ENCODE results near the gene CYLD.

The CYLD gene

DNA sequence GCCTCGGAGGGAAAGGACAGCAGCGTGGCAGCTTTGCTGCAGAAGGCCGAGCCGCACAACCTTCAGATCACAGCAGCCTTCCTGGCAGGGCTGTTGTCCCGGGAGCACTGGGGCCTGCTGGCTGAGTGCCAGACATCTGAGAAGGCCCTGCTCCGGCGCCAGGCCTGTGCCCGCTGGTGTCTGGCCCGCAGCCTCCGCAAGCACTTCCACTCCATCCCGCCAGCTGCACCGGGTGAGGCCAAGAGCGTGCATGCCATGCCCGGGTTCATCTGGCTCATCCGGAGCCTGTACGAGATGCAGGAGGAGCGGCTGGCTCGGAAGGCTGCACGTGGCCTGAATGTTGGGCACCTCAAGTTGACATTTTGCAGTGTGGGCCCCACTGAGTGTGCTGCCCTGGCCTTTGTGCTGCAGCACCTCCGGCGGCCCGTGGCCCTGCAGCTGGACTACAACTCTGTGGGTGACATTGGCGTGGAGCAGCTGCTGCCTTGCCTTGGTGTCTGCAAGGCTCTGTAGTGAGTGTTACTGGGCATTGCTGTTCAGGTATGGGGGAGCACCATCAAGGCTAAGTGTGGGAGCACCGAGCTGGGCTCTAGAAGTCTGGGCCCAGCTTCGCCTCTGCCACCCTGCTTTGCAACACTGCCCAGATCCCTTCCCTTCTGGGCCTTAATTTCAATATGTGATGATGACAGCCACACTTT is 29.9 kb upstream of the CYLD start:
- no peak for DNase-seq

DNA sequence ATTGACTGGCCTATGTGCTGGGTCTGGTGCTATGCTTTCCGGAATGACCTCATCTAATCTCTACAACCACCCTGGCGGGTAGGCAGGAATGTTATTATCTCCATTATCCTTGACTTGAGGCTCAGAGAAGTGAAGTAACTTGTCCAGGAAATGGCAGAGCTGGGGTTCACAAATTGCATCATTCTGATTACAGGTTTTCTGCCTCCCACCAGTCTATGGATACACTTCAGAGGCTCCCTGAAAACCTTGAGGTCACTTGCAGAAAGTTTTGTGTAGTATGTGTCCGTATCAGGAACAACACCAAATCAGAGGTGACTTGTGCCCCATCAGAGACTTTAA is 29.4 kb upstream of the CYLD start:
- no peak for DNase-seq

DNA sequence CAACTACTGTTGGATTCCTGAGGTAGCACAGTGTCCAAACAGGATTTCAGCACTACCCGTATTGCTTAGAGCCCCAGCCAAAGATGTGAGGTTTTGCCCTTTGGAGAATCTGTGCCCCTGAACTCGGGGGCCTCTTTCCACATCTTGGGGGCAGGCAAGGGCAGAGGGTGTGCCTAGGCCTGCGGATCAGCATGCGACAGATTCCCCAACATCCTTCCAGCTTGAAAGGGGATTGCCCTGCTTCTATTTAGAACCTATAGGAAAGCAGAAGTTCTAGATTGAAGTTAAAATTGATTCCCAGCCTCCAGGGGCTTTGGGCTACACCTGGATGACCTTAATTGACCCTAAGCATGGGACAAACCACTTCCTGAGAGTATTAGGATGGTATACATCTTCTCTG is 28.9 kb upstream of the CYLD start:
- DNase-seq = no peak

DNA sequence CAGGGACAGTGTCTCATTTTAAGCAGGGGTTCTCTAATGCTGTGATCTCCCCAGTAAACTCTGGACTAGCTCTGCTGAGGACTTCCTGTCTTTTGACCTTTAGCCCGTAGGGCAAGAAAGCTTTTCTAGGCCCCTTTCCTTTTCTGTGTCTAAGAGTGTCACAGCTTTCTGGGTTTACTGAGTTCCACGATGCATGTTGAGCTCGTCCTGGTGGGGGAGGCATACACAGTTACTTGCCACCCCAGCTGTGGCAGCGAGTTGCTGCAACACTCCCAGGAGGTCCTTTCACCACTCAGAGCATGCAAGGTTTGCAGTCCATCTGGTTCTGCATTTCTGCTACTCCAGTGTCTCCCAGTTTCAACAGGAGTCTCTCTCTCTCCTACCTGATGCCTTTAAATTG is 24.8 kb upstream of the CYLD start:
- no peak for DNase-seq

DNA sequence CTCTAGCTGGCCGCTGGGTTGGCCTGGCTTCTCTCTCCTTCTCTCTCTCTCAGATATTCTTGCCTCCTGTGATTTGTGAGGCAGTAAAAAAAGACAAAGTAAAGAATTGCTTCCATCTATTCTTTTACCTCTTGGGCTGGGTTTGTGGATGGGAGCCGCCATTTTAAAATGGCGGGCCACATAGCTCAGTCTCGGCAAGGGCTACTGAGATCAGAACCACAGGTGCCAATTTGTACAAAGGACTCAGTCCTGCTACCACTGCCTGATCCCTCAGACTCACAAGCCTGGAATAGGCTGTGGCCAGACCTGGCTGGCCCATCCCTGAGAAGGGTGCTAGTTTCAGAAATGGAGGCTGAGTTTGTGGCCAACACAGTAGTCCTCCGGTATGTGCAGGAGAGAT is 24.4 kb upstream of the CYLD start:
- no peak for DNase-seq

DNA sequence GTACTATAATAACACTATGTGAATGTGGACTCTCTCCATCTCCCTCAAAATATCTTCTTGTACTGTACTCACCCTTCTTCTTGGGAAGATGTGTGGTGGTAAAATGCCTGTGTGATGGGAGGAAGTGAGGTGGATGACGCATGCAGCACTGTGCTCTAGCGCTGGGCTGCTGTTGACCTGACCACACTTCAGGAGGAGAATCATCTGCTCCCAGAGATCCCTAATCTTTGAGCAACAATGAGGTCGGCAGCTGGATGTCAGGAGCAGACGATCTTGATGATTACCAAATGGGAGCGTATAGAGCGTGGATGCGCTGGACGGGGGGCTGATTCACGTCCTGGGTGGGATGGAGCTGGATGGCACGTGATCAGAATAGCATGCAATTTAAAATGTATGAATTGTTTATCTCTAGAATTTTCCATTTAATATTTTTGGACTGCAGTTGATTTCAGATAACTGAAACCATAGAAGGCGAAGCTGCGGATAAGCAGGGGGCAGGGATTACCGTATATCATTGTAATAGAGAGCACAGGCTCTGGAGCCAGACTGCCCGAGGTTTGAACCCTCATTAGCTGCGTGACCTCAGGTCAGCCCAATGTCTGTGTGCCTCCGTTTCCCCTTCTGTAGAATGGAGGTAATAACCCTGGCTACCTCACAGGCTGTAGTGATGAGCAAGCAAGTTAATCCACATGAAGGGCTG is 23.7 kb upstream of the CYLD start:
- no peak for DNase-seq

DNA sequence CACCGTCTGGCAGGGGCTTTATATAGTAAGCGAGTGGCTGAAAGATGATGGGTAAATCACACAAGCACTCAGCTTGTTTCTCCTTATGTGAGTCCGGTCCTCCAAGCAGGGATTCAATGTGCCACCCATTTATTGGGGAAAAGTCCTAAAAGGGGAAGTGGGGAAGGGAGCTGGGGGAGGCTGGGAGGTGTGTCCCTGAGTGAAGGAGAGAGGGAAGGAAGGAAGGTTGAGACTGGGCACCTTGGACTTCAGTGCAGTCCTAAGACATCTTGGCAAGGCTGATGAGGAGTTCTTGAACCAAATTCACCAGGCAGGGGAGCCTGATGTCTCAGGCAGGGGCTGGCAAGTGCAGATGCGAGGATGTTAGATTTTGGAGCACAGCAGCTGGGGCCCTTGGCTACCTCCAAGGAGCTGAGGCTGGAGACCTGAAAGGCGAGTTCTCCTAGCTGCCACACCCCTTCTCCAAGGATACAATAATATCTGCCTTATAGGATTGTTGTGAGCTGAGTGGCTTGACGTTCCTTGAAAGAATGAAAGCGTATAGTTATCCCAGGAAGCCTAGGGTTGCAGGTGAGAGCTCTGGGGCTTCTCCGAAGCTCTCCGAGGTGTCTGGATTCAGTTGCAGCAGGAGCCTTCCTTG is 23.0 kb upstream of the CYLD start:
- DNase-seq = no peak

DNA sequence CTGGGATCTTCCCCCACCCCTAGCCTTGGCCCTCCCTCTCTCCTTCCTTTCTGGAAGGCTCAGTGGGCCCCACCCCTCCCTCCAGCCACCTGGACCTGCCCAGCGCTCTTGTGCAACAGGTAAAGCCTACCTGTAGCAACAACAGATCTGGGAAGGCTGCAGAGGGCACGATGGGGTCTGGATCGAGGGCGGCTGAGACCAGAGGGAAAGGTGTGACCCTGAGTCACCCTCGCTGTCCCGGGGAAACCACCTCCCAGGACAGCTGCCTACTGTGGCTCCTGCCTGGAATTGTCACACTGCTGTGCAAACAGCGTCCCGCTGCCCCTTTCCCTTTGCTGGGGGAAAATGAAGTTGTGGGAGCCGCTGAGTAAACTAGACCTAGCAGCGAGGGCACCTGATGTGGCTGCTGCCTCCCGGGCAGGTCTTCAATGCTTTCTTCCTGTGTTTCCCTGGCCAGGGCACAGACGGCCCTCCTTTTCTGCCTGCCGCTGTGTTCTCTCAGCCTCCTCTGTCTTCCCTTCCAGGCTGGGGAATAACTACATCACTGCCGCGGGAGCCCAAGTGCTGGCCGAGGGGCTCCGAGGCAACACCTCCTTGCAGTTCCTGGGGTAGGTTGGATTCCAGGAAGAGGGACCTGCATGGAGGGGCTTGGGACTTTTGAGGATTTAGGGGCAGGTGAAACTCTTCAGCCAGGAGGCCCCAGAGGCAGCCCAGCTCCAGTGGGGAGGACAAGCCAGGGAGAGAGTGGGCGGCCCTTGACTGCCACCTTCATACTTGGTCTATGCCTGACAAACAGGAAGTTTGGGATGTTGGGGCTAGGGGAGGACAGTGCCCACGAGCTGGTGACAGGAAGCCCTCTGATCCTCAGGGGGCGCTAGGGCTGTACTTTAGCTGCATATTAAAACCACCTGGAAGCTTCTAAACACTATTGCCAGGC is 22.2 kb upstream of the CYLD start:
- DNase-seq = no peak

DNA sequence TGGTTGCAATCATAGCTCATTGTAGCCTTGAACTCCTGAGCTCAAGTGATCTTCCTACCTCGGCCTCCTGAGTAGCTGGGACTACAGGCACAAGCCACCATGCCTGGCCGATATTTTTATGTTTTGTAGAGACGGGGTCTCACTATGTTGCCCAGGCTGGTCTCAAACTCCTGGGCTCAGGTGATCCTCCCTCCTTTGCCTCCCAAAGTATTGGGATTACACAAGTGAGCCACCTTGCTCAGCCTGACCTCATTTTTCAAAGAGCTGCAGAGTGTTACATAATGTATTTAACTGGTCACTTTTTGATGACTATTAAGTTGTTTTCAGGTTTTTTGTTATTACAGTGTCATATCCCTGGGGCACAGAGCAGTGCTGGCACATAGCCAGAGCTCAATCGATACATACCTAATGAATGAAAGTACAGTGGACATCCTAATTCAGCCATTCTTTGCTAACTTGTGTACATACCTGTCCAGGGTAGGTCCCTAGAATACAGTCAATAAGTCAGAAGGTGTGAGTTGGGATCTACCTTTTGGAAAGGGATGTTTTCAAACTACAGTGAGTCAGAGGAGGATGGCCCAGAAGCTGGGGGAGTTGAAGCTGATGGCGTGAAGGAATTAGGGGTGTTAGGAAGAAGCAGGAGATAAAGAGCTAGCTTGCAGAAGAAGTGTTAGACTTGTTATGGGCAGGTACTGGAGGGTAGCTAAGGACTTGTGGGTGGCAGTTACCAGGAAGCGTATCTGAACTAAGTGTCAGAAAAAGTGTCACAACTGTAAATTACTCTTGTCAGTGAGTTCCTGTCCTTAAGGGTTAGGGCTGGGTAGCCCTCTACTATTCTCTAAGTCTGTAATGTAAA is 20.1 kb upstream of the CYLD start:
- DNase-seq = no peak

DNA sequence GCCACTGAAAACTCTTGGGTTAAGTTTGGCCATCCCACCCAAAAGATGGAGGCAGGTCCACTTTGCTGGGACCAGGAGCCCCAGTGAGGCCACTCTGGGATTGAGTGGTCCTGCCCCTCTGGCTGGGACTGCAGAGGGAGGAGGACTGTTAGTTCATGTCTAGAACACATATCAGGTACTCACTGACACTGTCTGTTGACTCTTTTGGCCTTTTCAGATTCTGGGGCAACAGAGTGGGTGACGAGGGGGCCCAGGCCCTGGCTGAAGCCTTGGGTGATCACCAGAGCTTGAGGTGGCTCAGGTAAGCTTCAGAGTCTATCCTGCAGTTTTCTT is 19.5 kb upstream of the CYLD start:
- no peak for DNase-seq

DNA sequence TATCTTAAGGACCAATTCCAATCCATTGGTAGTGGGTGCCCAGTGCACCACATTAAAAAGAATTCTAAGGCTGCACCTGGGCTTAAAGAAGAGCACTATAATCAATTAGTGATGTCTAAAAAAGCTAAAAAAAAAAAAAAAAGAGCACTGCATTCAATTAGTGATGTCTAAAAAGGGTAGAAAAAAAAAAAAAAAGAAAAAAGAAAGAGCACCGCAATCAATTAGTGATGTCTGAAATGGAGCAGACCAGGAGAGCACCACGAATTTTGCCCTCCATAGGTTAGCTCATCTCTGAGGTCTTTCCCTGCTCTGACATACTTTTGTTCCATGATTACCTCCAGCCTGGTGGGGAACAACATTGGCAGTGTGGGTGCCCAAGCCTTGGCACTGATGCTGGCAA is 18.9 kb upstream of the CYLD start:
- DNase-seq = no peak

DNA sequence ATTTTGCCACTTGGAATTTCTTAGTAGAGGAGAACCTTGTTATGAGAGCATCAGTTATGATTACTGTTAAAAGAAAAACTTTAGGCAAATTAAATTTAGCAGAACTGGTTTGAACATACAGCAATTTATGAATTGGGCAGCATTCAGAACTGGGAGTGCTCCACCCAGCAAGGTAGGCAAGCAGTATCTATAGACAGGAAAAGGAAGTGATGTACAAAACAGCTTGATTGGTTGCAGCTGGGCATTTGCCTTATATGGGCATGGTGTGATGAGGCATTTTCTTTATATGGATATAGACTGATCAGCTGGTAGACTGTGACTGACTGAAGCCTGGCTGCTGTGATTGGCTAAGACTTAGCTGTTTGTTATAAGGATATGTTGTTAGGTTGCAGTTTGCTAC is 17.6 kb upstream of the CYLD start:
- DNase-seq = no peak

DNA sequence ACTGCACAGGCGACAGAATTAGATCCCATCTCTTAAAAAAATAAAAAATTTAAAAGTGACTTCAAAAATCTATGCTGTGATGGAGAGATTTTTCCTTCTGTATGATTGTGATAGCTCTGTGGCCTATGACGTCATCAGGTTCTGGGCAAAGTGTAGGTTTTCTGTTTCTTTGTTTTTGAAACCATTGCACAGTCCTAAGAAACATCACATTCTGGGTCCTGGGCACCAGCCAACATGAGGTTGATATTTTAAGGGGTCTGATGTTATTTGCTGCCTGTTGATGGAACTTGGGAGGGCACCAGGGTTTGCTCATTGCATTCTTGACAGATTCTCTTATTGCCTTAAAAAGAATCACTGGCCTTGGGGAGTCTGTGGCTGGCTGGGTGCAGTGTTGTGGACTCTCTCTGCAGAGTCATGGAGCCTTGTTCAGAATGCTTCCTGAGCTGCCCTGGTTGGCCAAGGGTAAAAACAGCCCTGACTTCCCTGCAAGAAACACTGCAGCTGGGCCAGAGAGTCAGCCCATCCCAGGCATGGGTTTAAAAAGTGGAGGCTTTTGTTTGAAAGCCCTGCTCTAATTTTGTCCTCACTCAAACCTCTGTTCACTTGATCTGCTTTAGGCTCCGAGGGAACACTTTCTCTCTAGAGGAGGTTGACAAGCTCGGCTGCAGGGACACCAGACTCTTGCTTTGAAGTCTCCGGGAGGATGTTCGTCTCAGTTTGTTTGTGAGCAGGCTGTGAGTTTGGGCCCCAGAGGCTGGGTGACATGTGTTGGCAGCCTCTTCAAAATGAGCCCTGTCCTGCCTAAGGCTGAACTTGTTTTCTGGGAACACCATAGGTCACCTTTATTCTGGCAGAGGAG is 10.5 kb upstream of the CYLD start:
- no peak for DNase-seq

DNA sequence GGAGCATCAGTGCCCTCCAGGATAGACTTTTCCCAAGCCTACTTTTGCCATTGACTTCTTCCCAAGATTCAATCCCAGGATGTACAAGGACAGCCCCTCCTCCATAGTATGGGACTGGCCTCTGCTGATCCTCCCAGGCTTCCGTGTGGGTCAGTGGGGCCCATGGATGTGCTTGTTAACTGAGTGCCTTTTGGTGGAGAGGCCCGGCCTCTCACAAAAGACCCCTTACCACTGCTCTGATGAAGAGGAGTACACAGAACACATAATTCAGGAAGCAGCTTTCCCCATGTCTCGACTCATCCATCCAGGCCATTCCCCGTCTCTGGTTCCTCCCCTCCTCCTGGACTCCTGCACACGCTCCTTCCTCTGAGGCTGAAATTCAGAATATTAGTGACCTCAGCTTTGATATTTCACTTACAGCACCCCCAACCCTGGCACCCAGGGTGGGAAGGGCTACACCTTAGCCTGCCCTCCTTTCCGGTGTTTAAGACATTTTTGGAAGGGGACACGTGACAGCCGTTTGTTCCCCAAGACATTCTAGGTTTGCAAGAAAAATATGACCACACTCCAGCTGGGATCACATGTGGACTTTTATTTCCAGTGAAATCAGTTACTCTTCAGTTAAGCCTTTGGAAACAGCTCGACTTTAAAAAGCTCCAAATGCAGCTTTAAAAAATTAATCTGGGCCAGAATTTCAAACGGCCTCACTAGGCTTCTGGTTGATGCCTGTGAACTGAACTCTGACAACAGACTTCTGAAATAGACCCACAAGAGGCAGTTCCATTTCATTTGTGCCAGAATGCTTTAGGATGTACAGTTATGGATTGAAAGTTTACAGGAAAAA is 9.7 kb upstream of the CYLD start:
- no peak for DNase-seq

DNA sequence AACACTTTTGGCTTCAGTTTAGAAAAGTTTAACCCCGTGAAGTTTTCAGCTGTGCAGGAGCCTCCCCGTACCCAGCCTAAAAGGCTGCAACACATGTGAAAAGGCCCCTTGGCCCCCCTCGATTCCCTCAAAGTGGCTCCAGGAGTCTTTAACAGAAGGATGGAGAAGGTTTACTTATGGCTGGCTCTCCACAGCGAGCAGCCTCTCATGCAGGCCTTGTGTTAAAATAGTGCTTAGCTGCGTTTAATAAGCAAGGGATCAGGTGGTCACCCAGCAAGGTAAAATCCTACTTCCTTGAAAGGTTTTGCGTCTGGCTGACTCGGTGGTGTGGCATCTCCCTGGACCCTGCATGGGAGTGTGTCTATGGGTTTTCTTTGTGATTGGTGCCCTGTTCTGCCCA is 8.4 kb upstream of the CYLD start:
- DNase-seq = no peak

DNA sequence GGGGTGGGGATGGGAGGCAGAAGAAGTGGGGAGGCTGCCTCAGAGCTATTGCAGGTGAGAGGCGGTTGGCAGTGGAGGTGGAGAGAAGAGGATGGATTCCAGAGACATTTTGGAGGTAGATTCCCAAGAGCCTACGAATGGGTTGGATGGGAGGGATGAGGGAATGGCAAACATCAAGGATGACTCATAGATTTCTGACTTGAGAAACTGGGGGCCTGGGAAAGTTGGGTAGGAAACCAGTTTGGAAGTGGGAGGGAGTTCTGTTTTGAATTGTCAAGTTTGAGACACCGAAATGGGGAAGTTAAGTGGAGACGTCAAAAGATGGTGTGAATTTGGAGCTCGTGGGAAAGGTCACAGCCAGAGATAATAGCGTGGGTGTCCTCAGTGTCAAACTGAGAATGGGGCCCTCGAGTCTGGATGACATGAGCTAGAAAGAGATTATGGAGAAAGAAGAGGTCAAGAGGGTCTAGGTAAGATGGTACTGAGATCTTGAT is 6.2 kb upstream of the CYLD start:
- no peak for DNase-seq

DNA sequence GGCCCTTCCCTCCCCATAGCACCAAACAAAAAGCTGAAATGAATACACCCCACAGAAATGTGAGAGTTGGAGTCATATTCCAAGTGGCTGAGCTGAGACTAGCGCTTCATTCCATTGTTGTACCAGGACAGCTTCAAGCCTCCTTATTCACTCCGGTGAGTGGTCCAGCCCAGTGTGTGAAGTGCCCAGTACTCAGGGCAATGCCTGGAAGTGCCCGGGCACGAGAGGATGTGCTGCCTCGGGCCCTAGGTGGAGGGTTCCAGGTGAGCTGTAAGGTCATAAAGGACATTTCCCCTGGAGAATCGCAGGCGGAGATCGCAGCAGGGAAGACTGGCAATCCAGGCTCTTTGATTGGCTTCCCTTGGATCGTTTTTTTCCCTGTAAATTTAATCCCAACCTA is 5.4 kb upstream of the CYLD start:
- no peak for DNase-seq

DNA sequence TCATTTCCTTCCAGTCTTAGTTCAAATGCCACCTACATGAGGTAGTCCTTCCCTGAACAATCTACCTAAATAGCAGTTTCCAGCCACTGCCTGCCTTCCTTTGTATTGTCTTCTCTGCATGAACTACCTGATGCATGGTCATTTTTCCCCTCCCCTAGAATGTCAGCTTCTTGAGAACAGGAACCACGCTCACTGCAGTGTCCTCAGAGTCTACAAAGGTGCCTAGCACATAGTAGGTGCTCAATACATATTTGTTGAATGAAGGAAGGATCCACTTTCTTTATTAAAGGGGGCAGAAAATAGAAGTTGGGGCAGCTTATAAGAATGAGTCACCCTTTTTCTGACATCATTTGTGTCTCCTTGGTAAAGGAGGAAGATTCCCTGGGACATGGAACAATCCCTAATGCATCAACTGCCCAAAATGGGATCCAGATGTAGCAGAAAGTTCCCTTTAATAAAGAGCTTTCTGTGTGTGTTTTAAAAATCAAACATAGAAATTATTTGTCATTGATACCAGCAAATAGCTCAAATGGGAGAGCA is 4.4 kb upstream of the CYLD start:
- no peak for DNase-seq

DNA sequence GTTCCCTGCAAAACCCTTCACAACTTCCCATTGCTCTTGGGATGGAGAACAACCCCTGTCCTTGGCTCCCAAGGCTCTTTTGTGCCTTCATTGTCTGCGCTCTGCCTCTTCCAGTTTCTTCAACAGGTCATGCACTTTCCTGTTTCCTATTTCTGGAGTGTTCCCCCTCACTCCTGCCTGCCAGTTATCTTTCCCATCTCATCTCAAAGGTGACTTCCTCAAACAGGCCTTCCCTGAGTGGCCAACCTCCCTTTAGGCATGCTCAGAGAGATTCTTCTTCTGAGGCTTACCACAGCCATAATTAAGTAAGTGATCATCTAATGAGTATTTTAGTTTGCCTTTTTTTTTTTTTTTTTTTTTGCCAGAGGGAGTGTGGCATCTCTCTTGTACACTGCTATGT is 2.9 kb upstream of the CYLD start:
- DNase-seq = no peak

DNA sequence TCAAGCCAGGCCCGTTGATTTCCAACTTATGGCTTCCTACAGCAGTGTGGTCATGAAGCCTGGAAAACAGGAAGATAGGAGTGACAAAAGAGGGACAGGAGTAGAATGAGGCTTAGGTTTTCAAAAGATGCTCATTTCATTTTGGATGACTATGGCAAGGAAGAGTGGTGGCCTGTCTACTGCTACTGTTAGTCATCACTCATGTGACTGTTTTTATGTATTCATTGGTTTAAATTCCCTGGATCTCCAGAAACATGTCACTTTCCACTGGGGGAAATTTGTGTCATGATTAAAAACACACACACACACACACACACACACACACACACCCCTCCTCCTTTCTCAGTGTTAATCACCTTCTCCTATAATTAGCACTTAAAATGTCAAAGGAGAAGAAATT is 1.1 kb upstream of the CYLD start:
- DNase-seq = no peak

Measured in SIG-M5 (cell line).